Measurements from ENCODE around the gene HSD17B14. TPM values are rescaled to one million over a fixed set of nuclear protein-coding genes. Genes with fewer than 3 reads are reported as not detected.

Gene HSD17B14
- total and polyA plus RNA-seq, 2 of the 13 experiments (the other 11 are each of a cell fraction or from before 2014, with no cell fraction given) = 0.58 to 1.2 TPM

DNA sequence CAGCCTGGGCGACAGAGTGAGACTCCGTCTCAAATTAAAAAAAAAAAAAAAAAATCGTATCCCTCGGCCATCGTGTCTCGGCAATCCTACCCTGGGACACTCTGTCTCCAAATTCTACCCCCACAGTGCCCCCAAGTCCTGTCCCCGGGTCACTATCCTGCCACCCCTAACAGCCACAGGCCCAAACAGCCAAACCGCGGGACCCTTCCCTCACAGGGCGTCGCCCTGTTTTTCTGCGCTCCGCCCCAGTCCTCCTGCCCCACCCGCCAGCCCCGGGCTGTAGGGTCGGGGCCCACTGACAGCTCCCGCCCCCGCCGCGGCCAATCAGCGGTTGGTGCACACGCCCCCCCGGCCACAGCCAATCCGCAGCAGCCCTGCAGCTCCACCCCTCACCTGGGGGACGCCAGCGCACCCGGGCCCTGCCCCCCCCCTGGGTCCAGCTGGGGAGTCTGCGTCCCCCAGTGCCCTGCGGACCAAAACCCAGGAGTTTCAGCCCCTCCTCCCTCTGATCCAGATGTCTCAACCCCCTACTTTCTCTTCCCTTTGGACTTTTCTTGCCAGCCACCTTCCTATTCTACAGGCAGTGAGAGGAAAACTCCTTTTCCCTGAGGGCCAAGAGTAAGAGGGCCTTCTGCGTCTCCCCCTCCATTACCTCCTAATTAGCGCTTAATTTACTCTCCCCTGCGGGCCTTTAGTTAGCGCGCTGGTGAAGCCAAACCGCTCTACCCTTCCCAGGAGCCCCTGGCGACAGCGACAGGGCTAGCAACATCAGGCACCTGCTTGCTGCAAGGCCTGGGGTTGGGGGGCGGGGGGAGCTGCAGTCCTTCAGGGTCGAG is 24.0 kb downstream of the HSD17B14 start (continued):
- TF ChIP-seq, protein P1, sequence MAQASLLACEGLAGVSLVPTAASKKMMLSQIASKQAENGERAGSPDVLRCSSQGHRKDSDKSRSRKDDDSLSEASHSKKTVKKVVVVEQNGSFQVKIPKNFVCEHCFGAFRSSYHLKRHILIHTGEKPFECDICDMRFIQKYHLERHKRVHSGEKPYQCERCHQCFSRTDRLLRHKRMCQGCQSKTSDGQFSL (CRISPR knock-in tag; IDR thresholded peaks at IDR 0.05) = peak; percentile 89
- TF ChIP-seq MAZ (IDR thresholded peaks at IDR 0.05; ENCODE audit: borderline replicate concordance, low read depth, low read length) (no peak), MAZ (CRISPR knock-in tag; IDR thresholded peaks at IDR 0.05; ENCODE audit: low read depth) (peak; percentile 50), MZF1 (CRISPR knock-in tag; IDR thresholded peaks at IDR 0.05; ENCODE audit: borderline replicate concordance) (no peak), THAP11 (CRISPR knock-in tag; IDR thresholded peaks at IDR 0.05) (peak; percentile 60; the same call in 1 of the 2 replicates), KLF15 (CRISPR knock-in tag; IDR thresholded peaks at IDR 0.05; ENCODE audit: borderline replicate concordance) (peak; percentile 96; the same call in 1 of the 2 replicates), ZNF326 (CRISPR knock-in tag; IDR thresholded peaks at IDR 0.05; ENCODE audit: borderline replicate concordance) (peak; percentile 93), SMARCC2 (IDR thresholded peaks at IDR 0.05) (no peak), SP1 (IDR thresholded peaks at IDR 0.05) (no peak), SP1 (CRISPR knock-in tag; IDR thresholded peaks at IDR 0.05) (0 out of 2 replicates have a peak, but pooled peaks have one; percentile 16), THYN1 (CRISPR knock-in tag; IDR thresholded peaks at IDR 0.05; ENCODE audit: borderline replicate concordance, low read depth) (no peak), NFYB (CRISPR knock-in tag; IDR thresholded peaks at IDR 0.05) (peak; percentile 81), SRSF4 (IDR thresholded peaks at IDR 0.05; ENCODE audit: low read depth, low read length, poor library complexity, severe bottlenecking) (no peak)
- TF ChIP-seq, protein P2, sequence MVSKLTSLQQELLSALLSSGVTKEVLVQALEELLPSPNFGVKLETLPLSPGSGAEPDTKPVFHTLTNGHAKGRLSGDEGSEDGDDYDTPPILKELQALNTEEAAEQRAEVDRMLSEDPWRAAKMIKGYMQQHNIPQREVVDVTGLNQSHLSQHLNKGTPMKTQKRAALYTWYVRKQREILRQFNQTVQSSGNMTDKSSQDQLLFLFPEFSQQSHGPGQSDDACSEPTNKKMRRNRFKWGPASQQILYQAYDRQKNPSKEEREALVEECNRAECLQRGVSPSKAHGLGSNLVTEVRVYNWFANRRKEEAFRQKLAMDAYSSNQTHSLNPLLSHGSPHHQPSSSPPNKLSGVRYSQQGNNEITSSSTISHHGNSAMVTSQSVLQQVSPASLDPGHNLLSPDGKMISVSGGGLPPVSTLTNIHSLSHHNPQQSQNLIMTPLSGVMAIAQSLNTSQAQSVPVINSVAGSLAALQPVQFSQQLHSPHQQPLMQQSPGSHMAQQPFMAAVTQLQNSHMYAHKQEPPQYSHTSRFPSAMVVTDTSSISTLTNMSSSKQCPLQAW (CRISPR knock-in tag; IDR thresholded peaks at IDR 0.05) = 0 out of 2 replicates have a peak, but pooled peaks have one; percentile 29
- TF ChIP-seq, protein P3, sequence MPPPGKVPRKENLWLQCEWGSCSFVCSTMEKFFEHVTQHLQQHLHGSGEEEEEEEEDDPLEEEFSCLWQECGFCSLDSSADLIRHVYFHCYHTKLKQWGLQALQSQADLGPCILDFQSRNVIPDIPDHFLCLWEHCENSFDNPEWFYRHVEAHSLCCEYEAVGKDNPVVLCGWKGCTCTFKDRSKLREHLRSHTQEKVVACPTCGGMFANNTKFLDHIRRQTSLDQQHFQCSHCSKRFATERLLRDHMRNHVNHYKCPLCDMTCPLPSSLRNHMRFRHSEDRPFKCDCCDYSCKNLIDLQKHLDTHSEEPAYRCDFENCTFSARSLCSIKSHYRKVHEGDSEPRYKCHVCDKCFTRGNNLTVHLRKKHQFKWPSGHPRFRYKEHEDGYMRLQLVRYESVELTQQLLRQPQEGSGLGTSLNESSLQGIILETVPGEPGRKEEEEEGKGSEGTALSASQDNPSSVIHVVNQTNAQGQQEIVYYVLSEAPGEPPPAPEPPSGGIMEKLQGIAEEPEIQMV (CRISPR knock-in tag; IDR thresholded peaks at IDR 0.05; ENCODE audit: low read depth) = no peak
- TF ChIP-seq, protein P4, sequence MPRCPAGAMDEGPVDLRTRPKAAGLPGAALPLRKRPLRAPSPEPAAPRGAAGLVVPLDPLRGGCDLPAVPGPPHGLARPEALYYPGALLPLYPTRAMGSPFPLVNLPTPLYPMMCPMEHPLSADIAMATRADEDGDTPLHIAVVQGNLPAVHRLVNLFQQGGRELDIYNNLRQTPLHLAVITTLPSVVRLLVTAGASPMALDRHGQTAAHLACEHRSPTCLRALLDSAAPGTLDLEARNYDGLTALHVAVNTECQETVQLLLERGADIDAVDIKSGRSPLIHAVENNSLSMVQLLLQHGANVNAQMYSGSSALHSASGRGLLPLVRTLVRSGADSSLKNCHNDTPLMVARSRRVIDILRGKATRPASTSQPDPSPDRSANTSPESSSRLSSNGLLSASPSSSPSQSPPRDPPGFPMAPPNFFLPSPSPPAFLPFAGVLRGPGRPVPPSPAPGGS (CRISPR knock-in tag; IDR thresholded peaks at IDR 0.05) = no peak
- TF ChIP-seq, protein P5, sequence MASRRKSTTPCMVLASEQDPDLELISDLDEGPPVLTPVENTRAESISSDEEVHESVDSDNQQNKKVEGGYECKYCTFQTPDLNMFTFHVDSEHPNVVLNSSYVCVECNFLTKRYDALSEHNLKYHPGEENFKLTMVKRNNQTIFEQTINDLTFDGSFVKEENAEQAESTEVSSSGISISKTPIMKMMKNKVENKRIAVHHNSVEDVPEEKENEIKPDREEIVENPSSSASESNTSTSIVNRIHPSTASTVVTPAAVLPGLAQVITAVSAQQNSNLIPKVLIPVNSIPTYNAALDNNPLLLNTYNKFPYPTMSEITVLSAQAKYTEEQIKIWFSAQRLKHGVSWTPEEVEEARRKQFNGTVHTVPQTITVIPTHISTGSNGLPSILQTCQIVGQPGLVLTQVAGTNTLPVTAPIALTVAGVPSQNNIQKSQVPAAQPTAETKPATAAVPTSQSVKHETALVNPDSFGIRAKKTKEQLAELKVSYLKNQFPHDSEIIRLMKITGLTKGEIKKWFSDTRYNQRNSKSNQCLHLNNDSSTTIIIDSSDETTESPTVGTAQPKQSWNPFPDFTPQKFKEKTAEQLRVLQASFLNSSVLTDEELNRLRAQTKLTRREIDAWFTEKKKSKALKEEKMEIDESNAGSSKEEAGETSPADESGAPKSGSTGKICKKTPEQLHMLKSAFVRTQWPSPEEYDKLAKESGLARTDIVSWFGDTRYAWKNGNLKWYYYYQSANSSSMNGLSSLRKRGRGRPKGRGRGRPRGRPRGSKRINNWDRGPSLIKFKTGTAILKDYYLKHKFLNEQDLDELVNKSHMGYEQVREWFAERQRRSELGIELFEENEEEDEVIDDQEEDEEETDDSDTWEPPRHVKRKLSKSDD (CRISPR knock-in tag; IDR thresholded peaks at IDR 0.05; ENCODE audit: low read depth) = no peak

Measured in HepG2 (cell line).